ENCODE data around the gene ADSS1. TPM values are rescaled to one million over a fixed set of nuclear protein-coding genes. Genes with fewer than 3 reads are reported as not detected.
A peak's percentile ranks its signal among the peaks of the same experiment; 100 is the strongest.

ADSS1 gene
- total RNA-seq, 2 experiments from 2014 or later = 0.98 to 1.2 TPM

- peak; percentile 38 for DNase-seq
- Mint-ChIP-seq H3K4me3 (peak overlapping the region; percentile 77), H3K27ac (peak overlapping the region; percentile 58), H3K4me1 (peaks cover 70% of the 10 kb centered on the region), H3K9me3 (no peaks in the 10 kb centered on the region), H3K27me3 (no peaks in the 10 kb centered on the region), H3K36me3 (ENCODE audit: low read depth) (peaks cover 11% of the 10 kb centered on the region)
- POLR2A ChIA-PET = interaction anchor here (0.8 to 4.0 kb wide), 3 partner anchors 11 to 34 kb away, joined by 3 to 26 read pairs (median 6); partner anchors contain the start of gene ADSS1
- CTCF ChIA-PET = no interaction called here
Measured at GRCh38 chr14:104689881-104690711, 33.9 kb upstream of the ADSS1 start.

- Mint-ChIP-seq H3K9me3 (no peaks in the 10 kb centered on the region), H3K4me3 (peak overlapping the region; percentile 77), H3K36me3 (ENCODE audit: low read depth) (peaks cover 19% of the 10 kb centered on the region), H3K4me1 (peaks cover 72% of the 10 kb centered on the region), H3K27me3 (no peaks in the 10 kb centered on the region), H3K27ac (peak overlapping the region; percentile 58)
- ChIA-PET POLR2A (interaction anchor here (4.0 kb wide), 1 partner anchor 12 kb away, joined by 26 read pairs; no protein-coding TSS in a partner anchor), CTCF (no interaction called here)
- no peak for DNase-seq
Measured at GRCh38 chr14:104690861-104691455, 33.1 kb upstream of the ADSS1 start.

GRCh38 chr14:104691546-104692260 lies 32.3 kb upstream of the ADSS1 start:
- Mint-ChIP-seq H3K9me3 (no peaks in the 10 kb centered on the region), H3K27ac (peak overlapping the region; percentile 58), H3K4me1 (peaks cover 69% of the 10 kb centered on the region), H3K36me3 (ENCODE audit: low read depth) (peaks cover 22% of the 10 kb centered on the region), H3K4me3 (peak overlapping the region; percentile 77), H3K27me3 (no peaks in the 10 kb centered on the region)
- ChIA-PET POLR2A (interaction anchor here (4.0 kb wide), 1 partner anchor 13 kb away, joined by 26 read pairs; no protein-coding TSS in a partner anchor), CTCF (no interaction called here)
- DNase-seq = no peak

GRCh38 chr14:104692261-104692938 lies 31.6 kb upstream of the ADSS1 start:
- peak overlapping the region; percentile 35 for H3K27ac Mint-ChIP-seq
- no peaks in the 10 kb centered on the region for H3K9me3 Mint-ChIP-seq
- ChIA-PET CTCF (no interaction called here), POLR2A (interaction anchor here (4.0 kb wide), 1 partner anchor 13 kb away, joined by 26 read pairs; no protein-coding TSS in a partner anchor)
- H3K27me3 Mint-ChIP-seq = no peaks in the 10 kb centered on the region
- DNase-seq = no peak
- H3K4me1 Mint-ChIP-seq = peaks cover 64% of the 10 kb centered on the region
- no peak overlapping the region for H3K4me3 Mint-ChIP-seq
- H3K36me3 Mint-ChIP-seq (ENCODE audit: low read depth) = peaks cover 22% of the 10 kb centered on the region

GRCh38 chr14:104692939-104693315 lies 31.1 kb upstream of the ADSS1 start:
- ChIA-PET POLR2A (interaction anchor here (1.7 kb wide), 1 partner anchor 10 kb away, joined by 5 read pairs; no protein-coding TSS in a partner anchor), CTCF (no interaction called here)
- Mint-ChIP-seq H3K27ac (peak overlapping the region; percentile 74), H3K4me1 (peaks cover 60% of the 10 kb centered on the region), H3K9me3 (no peaks in the 10 kb centered on the region), H3K36me3 (ENCODE audit: low read depth) (peaks cover 22% of the 10 kb centered on the region), H3K4me3 (no peak overlapping the region), H3K27me3 (no peaks in the 10 kb centered on the region)
- no peak for DNase-seq

- H3K27ac Mint-ChIP-seq = peak overlapping the region; percentile 93
- POLR2A ChIA-PET = interaction anchor here (0.9 to 3.1 kb wide), 7 partner anchors 9 to 58 kb away, joined by 3 to 22 read pairs (median 5); partner anchors contain the start of gene SIVA1
Measured at GRCh38 chr14:104693482-104694431, 30.3 kb upstream of the ADSS1 start.

GRCh38 chr14:104694475-104694950 lies 29.5 kb upstream of the ADSS1 start:
- H3K9me3 Mint-ChIP-seq = no peaks in the 10 kb centered on the region
- H3K4me3 Mint-ChIP-seq = peak overlapping the region; percentile 63
- ChIA-PET POLR2A (interaction anchor here (0.9 to 3.1 kb wide), 8 partner anchors 7 to 58 kb away, joined by 3 to 22 read pairs (median 6); partner anchors contain the start of gene SIVA1), CTCF (interaction anchor here (0.7 to 2.7 kb wide), 4 partner anchors 15 to 29 kb away, joined by 3 to 6 read pairs (median 3); partner anchors contain the start of gene ADSS1)
- H3K4me1 Mint-ChIP-seq = peaks cover 52% of the 10 kb centered on the region
- peaks cover 22% of the 10 kb centered on the region for H3K36me3 Mint-ChIP-seq (ENCODE audit: low read depth)
- H3K27ac Mint-ChIP-seq = peak overlapping the region; percentile 93
- no peaks in the 10 kb centered on the region for H3K27me3 Mint-ChIP-seq
- no peak for DNase-seq

More at GRCh38 chr14:104693482-104694431, 30.3 kb upstream of the ADSS1 start:
- peaks cover 22% of the 10 kb centered on the region for H3K36me3 Mint-ChIP-seq (ENCODE audit: low read depth)
- no peaks in the 10 kb centered on the region for H3K27me3 Mint-ChIP-seq
- no peak for DNase-seq
- CTCF ChIA-PET = interaction anchor here (1.6 kb wide), 1 partner anchor 30 kb away, joined by 3 read pairs; the partner anchor contains the start of gene ADSS1
- peaks cover 52% of the 10 kb centered on the region for H3K4me1 Mint-ChIP-seq
- H3K9me3 Mint-ChIP-seq = no peaks in the 10 kb centered on the region
- peak overlapping the region; percentile 63 for H3K4me3 Mint-ChIP-seq

- DNase-seq = peak; percentile 74
- H3K9me3 Mint-ChIP-seq = no peaks in the 10 kb centered on the region
- POLR2A ChIA-PET = interaction anchor here (0.7 to 3.1 kb wide), 10 partner anchors 8 to 59 kb away, joined by 3 to 22 read pairs (median 4); partner anchors contain the start of gene SIVA1
- peak overlapping the region; percentile 93 for H3K27ac Mint-ChIP-seq
- H3K4me3 Mint-ChIP-seq = peak overlapping the region; percentile 63
- peaks cover 22% of the 10 kb centered on the region for H3K36me3 Mint-ChIP-seq (ENCODE audit: low read depth)
- CTCF ChIA-PET = interaction anchor here (0.7 to 2.7 kb wide), 4 partner anchors 14 to 30 kb away, joined by 3 to 6 read pairs (median 3); partner anchors contain the start of gene ADSS1
- no peaks in the 10 kb centered on the region for H3K27me3 Mint-ChIP-seq
- H3K4me1 Mint-ChIP-seq = peaks cover 52% of the 10 kb centered on the region
Measured at GRCh38 chr14:104694991-104695659, 28.9 kb upstream of the ADSS1 start.

GRCh38 chr14:104695660-104696000 lies 28.4 kb upstream of the ADSS1 start:
- H3K27me3 Mint-ChIP-seq = no peaks in the 10 kb centered on the region
- H3K27ac Mint-ChIP-seq = peak overlapping the region; percentile 93
- peaks cover 51% of the 10 kb centered on the region for H3K4me1 Mint-ChIP-seq
- H3K4me3 Mint-ChIP-seq = peak overlapping the region; percentile 63
- no peaks in the 10 kb centered on the region for H3K9me3 Mint-ChIP-seq
- ChIA-PET CTCF (interaction anchor here (2.7 kb wide), 1 partner anchor 14 kb away, joined by 6 read pairs; no protein-coding TSS in a partner anchor), POLR2A (interaction anchor here (0.7 to 3.1 kb wide), 6 partner anchors 9 to 58 kb away, joined by 3 to 22 read pairs (median 6); partner anchors contain the start of gene SIVA1)
- DNase-seq = no peak
- peaks cover 21% of the 10 kb centered on the region for H3K36me3 Mint-ChIP-seq (ENCODE audit: low read depth)

GRCh38 chr14:104696671-104697316 lies 27.2 kb upstream of the ADSS1 start:
- peaks cover 41% of the 10 kb centered on the region for H3K4me1 Mint-ChIP-seq
- CTCF ChIA-PET = interaction anchor here (2.7 kb wide), 1 partner anchor 12 kb away, joined by 6 read pairs; no protein-coding TSS in a partner anchor
- POLR2A ChIA-PET = interaction anchor here (2.1 kb wide), 1 partner anchor 9 kb away, joined by 5 read pairs; no protein-coding TSS in a partner anchor

More at GRCh38 chr14:104696671-104697316, 27.2 kb upstream of the ADSS1 start:
- no peaks in the 10 kb centered on the region for H3K9me3 Mint-ChIP-seq
- H3K36me3 Mint-ChIP-seq (ENCODE audit: low read depth) = peaks cover 15% of the 10 kb centered on the region
- DNase-seq = no peak
- H3K4me3 Mint-ChIP-seq = no peak overlapping the region
- H3K27me3 Mint-ChIP-seq = no peaks in the 10 kb centered on the region
- H3K27ac Mint-ChIP-seq = no peak overlapping the region

Data from activated CD4-positive, alpha-beta memory T cell treated with anti-CD3 and anti-CD28 coated beads, Interleukin-2, amount 10 ng/mL, durations not matched to agents 7 days and 5 days (primary cell).